ENCODE results near the gene UBE2G1. TPM values are rescaled to one million over a fixed set of nuclear protein-coding genes. Genes with fewer than 3 reads are reported as not detected.

The UBE2G1 gene
- total RNA-seq, 2 donors from 2014 or later, result 67.3 to 70.1 TPM

- intact Hi-C loops (cut with DNase I), result no loop called here
- Histone ChIP-seq H3K4me3 (no peak overlapping the region), H3K27ac (no peak overlapping the region), H3K36me3 (no peaks in the 10 kb centered on the region), H3K9me3 (no peaks in the 10 kb centered on the region), H3K27me3 (no peaks in the 10 kb centered on the region), H3K4me1 (no peaks in the 10 kb centered on the region), H3K9ac (ENCODE audit: low read depth in 2 of 2, low read length in 2 of 2) (no peak overlapping the region)
- TF ChIP-seq, protein P1, sequence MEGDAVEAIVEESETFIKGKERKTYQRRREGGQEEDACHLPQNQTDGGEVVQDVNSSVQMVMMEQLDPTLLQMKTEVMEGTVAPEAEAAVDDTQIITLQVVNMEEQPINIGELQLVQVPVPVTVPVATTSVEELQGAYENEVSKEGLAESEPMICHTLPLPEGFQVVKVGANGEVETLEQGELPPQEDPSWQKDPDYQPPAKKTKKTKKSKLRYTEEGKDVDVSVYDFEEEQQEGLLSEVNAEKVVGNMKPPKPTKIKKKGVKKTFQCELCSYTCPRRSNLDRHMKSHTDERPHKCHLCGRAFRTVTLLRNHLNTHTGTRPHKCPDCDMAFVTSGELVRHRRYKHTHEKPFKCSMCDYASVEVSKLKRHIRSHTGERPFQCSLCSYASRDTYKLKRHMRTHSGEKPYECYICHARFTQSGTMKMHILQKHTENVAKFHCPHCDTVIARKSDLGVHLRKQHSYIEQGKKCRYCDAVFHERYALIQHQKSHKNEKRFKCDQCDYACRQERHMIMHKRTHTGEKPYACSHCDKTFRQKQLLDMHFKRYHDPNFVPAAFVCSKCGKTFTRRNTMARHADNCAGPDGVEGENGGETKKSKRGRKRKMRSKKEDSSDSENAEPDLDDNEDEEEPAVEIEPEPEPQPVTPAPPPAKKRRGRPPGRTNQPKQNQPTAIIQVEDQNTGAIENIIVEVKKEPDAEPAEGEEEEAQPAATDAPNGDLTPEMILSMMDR (IDR thresholded peaks at IDR 0.05), result no peak
- DNase-seq, result no peak
Measured at GRCh38 chr17:4234401-4234800, 132.1 kb downstream of the UBE2G1 start.

- Histone ChIP-seq H3K9me3 (no peaks in the 10 kb centered on the region), H3K4me1 (no peaks in the 10 kb centered on the region), H3K27me3 (no peaks in the 10 kb centered on the region), H3K27ac (no peak overlapping the region), H3K9ac (ENCODE audit: low read depth in 2 of 2, low read length in 2 of 2) (no peak overlapping the region), H3K4me3 (no peak overlapping the region), H3K36me3 (no peaks in the 10 kb centered on the region)
- peak; percentile 29 for DNase-seq
- intact Hi-C loops (cut with DNase I), result no loop called here
- TF ChIP-seq, protein P1 (IDR thresholded peaks at IDR 0.05), result no peak
Measured at GRCh38 chr17:4233668-4234258, 132.7 kb downstream of the UBE2G1 start.

- Histone ChIP-seq H3K4me1 (no peaks in the 10 kb centered on the region), H3K36me3 (no peaks in the 10 kb centered on the region), H3K27ac (no peak overlapping the region)
Measured at GRCh38 chr17:4232168-4232813, 134.2 kb downstream of the UBE2G1 start.

GRCh38 chr17:4229627-4230541, 136.6 kb downstream of the UBE2G1 start:
- peak overlapping the region in 1 of 2 donors; percentile 58 for H3K9ac ChIP-seq (ENCODE audit: low read depth in 2 of 2, low read length in 2 of 2)
- intact Hi-C loops (cut with DNase I), result no loop called here
- H3K27ac ChIP-seq, result peak overlapping the region; percentile 44
- no peaks in the 10 kb centered on the region for H3K27me3 ChIP-seq
- no peaks in the 10 kb centered on the region for H3K4me1 ChIP-seq
- no peaks in the 10 kb centered on the region for H3K36me3 ChIP-seq
- no peaks in the 10 kb centered on the region for H3K9me3 ChIP-seq
- TF ChIP-seq, protein P1 (IDR thresholded peaks at IDR 0.05), result no peak
- peak; percentile 46 for DNase-seq
- no peak overlapping the region for H3K4me3 ChIP-seq

More at GRCh38 chr17:4232168-4232813, 134.2 kb downstream of the UBE2G1 start:
- DNase-seq, result no peak
- Histone ChIP-seq H3K9me3 (no peaks in the 10 kb centered on the region), H3K4me3 (no peak overlapping the region), H3K9ac (ENCODE audit: low read depth in 2 of 2, low read length in 2 of 2) (peak overlapping the region in 1 of 2 donors; percentile 12), H3K27me3 (no peaks in the 10 kb centered on the region)
- intact Hi-C loops (cut with DNase I), result no loop called here
- TF ChIP-seq, protein P1 (IDR thresholded peaks at IDR 0.05), result no peak

DNA sequence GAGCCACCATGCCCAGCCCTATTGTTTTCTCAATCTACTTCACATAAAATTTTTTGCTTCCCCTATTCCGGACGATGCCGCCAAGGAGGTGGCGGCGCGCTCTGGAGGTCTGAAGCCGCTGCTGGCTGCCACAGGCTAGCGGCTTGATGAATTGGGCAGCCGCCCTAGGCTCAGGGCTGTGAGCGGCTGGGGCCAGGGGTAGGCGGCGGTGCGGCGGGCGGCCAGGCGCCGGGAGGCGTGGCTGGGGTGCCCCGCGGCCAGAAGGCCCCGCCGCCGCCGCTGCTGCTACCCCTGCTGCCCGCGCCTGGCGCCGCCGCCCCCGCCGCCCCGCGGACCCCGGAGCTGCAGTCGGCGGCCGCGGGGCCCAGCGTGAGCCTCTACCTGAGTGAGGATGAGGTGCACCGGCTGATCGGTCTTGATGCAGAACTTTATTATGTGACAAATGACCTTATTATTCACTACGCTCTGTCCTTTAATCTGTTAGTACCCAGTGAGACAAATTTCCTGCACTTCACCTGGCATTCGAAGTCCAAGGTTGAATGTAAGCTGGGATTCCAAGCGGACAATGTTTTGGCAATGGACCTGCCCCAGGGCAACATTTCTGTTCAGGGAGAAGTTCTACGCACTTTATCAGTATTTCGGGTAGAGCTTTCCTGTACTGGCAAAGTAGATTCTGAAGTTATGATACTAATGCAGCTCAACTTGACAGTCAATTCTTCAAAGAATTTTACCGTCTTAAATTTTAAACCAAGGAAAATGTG, 144.4 kb downstream of the UBE2G1 start:
- Histone ChIP-seq H3K27ac (no peak overlapping the region), H3K4me1 (no peaks in the 10 kb centered on the region), H3K36me3 (no peaks in the 10 kb centered on the region), H3K9ac (ENCODE audit: low read depth in 2 of 2, low read length in 2 of 2) (no peak overlapping the region), H3K4me3 (no peak overlapping the region), H3K27me3 (no peaks in the 10 kb centered on the region), H3K9me3 (no peaks in the 10 kb centered on the region)
- intact Hi-C loops (cut with DNase I), result no loop called here
- TF ChIP-seq, protein P1 (IDR thresholded peaks at IDR 0.05), result no peak
- no peak for DNase-seq
